GM12891 (cell line): ENCODE results near the gene SULF2.

ENCODE experiments used
- POLR2A ChIP-seq: IDR thresholded peaks from 2 replicates; pipeline ENCODE4 v1.6.1; 2011; ENCODE audit warnings: low read depth, low read length, control low read depth
- POLR2AphosphoS5 ChIP-seq: IDR thresholded peaks from 2 replicates; pipeline ENCODE4 v1.6.1; 2011; ENCODE audit warnings: low read depth, low read length, control low read depth
- TAF1 ChIP-seq: IDR thresholded peaks from 2 replicates; pipeline ENCODE4 v1.6.1; 2011; ENCODE audit warnings: low read depth, low read length, control low read depth

- TF ChIP-seq POLR2A (0 out of 2 replicates have a peak, but pooled peaks have one; percentile 44), POLR2AphosphoS5 (0 out of 2 replicates have a peak, but pooled peaks have one; percentile 40), TAF1 (no peak)
These were observed 122.6 kb downstream of the SULF2 start for GRCh38 chr20:47662483-47663353.
